Prostate gland (tissue), 2 donors: ENCODE results near the gene SUN1. TPM values are rescaled to one million over a fixed set of nuclear protein-coding genes. Genes with fewer than 3 reads are reported as not detected.

Experiments
- DNase-seq: peaks from one replicate; pipeline ENCODE4 v3.0.0-alpha.2; 2019; ENCODE audit warnings: low spot score
- H3K27ac ChIP-seq, 2 donors: fragments of 200-600 bp; sonication (generic); 2 replicates each; pipeline ENCODE4 v1.5.1; 2017 to 2019
- H3K27me3 ChIP-seq: fragments of 200-600 bp; sonication (generic); replicated peaks from 2 replicates; pipeline ENCODE4 v1.5.1; 2019; ENCODE audit not compliant: insufficient read depth
- H3K36me3 ChIP-seq, 2 donors: fragments of 200-600 bp; sonication (generic); 1 replicate in 1 of 2; 2 replicates in 1 of 2; pipeline versions ENCODE4 v1.5.1 to v1.8.1; 2017 to 2019
- H3K4me1 ChIP-seq: fragments of 200-600 bp; sonication (generic); replicated peaks from 2 replicates; pipeline ENCODE4 v1.5.1; 2019
- H3K4me3 ChIP-seq, 2 donors: fragments of 200-600 bp; sonication (generic); 2 replicates each; pipeline ENCODE4 v1.5.1; 2017 to 2019
- H3K9me3 ChIP-seq: fragments of 200-600 bp; sonication (generic); 2 replicates; pipeline ENCODE4 v1.5.1; 2017
- CTCF ChIP-seq, 4 experiments: fragments of 200-600 bp in 2 of 4; fragments of 450-650 bp in 2 of 4; sonication (generic) in 2 of 4; IDR thresholded peaks; 1 replicate in 3 of 4; 2 replicates in 1 of 4; pipeline ENCODE4 v1.5.1; 2016 to 2019; ENCODE audit warnings: antibody characterized with exemption in 4 of 4, mild to moderate bottlenecking in 2 of 4, moderate library complexity in 2 of 4
- POLR2A ChIP-seq: fragments of 450-650 bp; IDR thresholded peaks from one replicate; pipeline ENCODE4 v1.6.1; 2016; ENCODE audit warnings: antibody characterized with exemption, mild to moderate bottlenecking
- POLR2AphosphoS5 ChIP-seq: sonication (generic); formaldehyde crosslinking; IDR thresholded peaks from one replicate; pipeline ENCODE4 v1.6.1; 2017; ENCODE audit warnings: antibody characterized with exemption
- WGBS: methylation state at CpG from one replicate; pipeline ENCODE4 v1.1.5; 2018; 5-methylcytosine and 5-hydroxymethylcytosine counted together
- intact Hi-C: fragments of 100-400 bp; cut with DNase I; formaldehyde crosslinking; loops from one replicate; pipeline ENCODE4 v1.14.2; 2022
- total RNA-seq, 2 donors: library from RNA; depleted of rRNA; stranded (reverse); fragments of >200 nt; gene quantifications; one replicate each; pipeline ENCODE4 v1.1.0, GENCODE V29; 2016

The SUN1 gene, protein sequence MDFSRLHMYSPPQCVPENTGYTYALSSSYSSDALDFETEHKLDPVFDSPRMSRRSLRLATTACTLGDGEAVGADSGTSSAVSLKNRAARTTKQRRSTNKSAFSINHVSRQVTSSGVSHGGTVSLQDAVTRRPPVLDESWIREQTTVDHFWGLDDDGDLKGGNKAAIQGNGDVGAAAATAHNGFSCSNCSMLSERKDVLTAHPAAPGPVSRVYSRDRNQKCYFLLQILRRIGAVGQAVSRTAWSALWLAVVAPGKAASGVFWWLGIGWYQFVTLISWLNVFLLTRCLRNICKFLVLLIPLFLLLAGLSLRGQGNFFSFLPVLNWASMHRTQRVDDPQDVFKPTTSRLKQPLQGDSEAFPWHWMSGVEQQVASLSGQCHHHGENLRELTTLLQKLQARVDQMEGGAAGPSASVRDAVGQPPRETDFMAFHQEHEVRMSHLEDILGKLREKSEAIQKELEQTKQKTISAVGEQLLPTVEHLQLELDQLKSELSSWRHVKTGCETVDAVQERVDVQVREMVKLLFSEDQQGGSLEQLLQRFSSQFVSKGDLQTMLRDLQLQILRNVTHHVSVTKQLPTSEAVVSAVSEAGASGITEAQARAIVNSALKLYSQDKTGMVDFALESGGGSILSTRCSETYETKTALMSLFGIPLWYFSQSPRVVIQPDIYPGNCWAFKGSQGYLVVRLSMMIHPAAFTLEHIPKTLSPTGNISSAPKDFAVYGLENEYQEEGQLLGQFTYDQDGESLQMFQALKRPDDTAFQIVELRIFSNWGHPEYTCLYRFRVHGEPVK
- total RNA-seq, result 100 to 1,000 TPM; 106 to 177 TPM

DNA sequence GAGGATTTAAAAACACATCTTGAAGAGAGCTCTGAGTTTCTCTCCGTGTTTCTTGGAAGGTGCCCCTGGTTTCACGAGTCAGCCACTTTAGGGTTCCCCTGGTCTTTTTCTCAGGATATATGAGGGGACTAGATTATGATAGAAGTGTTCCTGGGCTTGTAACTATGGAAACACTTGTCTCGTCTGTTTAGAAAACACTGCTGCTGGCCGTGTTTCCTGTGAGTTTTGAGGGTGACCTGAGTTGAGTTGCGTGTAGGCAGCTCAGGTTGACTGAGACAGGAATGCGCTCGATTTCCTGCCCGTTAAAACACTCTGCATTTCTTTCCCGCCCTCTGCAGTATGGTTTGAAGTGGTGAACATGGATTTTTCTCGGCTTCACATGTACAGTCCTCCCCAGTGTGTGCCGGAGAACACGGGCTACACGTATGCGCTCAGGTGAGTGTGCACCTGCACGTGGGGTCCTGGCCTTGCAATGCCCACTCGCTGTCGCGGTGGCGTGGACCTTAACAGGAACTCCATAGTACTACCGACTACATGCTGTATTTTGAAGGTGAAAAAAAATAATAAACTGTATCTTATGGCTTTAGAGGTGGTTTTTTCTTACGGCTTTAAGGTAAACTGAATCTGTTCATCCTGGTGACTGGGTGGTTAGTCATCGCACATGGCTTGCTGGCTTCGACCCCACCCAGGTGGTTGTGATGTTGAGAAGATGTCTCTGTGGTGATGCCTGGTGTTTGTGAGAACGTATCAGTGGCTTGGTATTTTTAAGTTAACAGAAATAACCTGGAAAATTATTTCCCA lies at the start of gene SUN1:
Gene SUN1, plus strand, starts transcription at position 310 of the 801 bp plus-strand sequence. Its CDS starts 49 bp downstream, at position 359.
- no peak for DNase-seq
- Histone ChIP-seq H3K4me3 (no peak within 1 kb of the TSS), H3K36me3 (no peaks in the 10 kb centered on the region), H3K27me3 (no peaks in the 10 kb centered on the region), H3K4me1 (peaks cover 13% of the 10 kb centered on the region), H3K9me3 (no peaks in the 10 kb centered on the region), H3K27ac (peak within 1 kb of the TSS; percentile 75 to 78)
- peak in 1 of 4 experiments; percentile 30 for TF ChIP-seq CTCF (IDR thresholded peaks at IDR 0.05)
- TF ChIP-seq POLR2AphosphoS5, result no peak
- no peak for TF ChIP-seq POLR2A
- intact Hi-C loops, result no loop called here
- 41% methylated on average over 24 of the region's 24 CpGs for WGBS

DNA sequence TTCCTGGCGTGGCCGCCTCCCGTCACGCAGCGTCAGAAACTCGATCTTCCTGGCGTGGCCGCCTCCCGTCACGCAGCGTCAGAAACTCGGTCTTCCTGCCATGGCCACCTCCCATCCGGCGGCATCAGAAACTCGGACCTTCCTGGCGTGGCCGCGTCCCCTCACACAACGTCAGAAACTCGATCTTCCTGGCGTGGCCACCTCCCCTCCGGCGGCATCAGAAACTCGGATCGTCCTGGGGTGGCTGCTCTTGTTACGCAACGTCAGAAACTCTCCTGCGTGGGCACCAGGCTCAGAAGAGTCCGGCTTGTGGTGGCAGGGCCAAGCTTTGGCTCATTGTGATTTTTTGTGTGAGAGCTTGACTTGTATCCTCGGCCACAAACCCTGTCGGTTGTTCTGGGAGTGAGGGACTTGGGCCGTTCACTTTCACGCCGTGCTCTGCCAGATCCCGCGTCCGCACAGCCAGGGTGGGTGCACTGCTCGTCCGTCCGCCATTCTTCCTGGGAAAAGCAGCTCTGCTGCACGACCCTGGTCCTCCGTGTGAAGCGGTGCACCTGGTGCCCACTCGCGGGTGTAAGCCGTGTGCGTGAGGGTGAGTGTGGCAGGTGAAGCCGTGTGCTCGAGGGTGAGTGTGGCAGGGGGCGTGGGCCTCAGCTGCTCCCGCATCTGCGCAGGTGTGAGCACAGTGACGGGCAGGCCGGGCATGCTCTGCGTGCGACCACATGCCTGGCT lies 49.4 kb upstream of the SUN1 start:
- no peaks in the 10 kb centered on the region for H3K27me3 ChIP-seq
- no peak for DNase-seq
- TF ChIP-seq POLR2AphosphoS5 (no peak), CTCF (IDR thresholded peaks at IDR 0.05) (no peak), POLR2A (no peak)
- intact Hi-C loops, result no loop called here
- no peak overlapping the region for H3K4me3 ChIP-seq
- WGBS, result 95% methylated on average over 50 of the region's 56 CpGs
- no peaks in the 10 kb centered on the region for H3K9me3 ChIP-seq
- H3K36me3 ChIP-seq, result no peaks in the 10 kb centered on the region
- no peak overlapping the region for H3K27ac ChIP-seq
- H3K4me1 ChIP-seq, result no peaks in the 10 kb centered on the region

GRCh38 chr7:783556-784490 lies 48.5 kb upstream of the SUN1 start:
- no peak for DNase-seq
- Histone ChIP-seq H3K36me3 (no peaks in the 10 kb centered on the region), H3K4me1 (no peaks in the 10 kb centered on the region), H3K27ac (no peak overlapping the region), H3K4me3 (no peak overlapping the region), H3K9me3 (no peaks in the 10 kb centered on the region), H3K27me3 (no peaks in the 10 kb centered on the region)
- 91% methylated on average over 36 of the region's 36 CpGs for WGBS
- intact Hi-C loops, result no loop called here
- TF ChIP-seq CTCF (IDR thresholded peaks at IDR 0.05) (no peak), POLR2AphosphoS5 (no peak), POLR2A (no peak)

DNA sequence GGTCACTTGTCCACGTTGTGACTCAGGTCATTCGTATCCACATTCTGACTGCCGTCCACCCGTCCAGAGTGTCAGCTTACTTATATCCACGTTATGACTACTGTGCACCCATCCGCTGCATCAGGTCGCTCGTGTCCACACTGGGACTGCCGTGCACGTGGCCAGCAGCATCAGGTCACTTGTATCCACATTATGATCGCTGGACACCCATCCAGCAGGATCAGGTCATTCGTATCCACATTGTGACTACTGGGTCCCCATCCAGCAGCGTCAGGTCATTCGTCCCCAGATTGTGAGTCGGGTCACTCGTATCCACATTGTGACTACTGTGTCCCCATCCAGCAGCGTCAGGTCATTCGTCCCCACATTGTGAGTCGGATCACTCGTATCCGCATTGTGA lies 47.3 kb upstream of the SUN1 start:
- TF ChIP-seq CTCF (IDR thresholded peaks at IDR 0.05), result no peak
- no peak for TF ChIP-seq POLR2AphosphoS5
- H3K27me3 ChIP-seq, result no peaks in the 10 kb centered on the region
- 96% methylated on average over 21 of the region's 21 CpGs for WGBS
- no peaks in the 10 kb centered on the region for H3K4me1 ChIP-seq
- no peak overlapping the region for H3K4me3 ChIP-seq
- H3K27ac ChIP-seq, result no peak overlapping the region
- H3K9me3 ChIP-seq, result no peaks in the 10 kb centered on the region
- H3K36me3 ChIP-seq, result no peaks in the 10 kb centered on the region
- intact Hi-C loops, result no loop called here
- no peak for DNase-seq
